Measurements from ENCODE around the gene ZNF460. TPM values are rescaled to one million over a fixed set of nuclear protein-coding genes. Genes with fewer than 3 reads are reported as not detected.

The ZNF460 gene
- total and polyA plus RNA-seq, 12 donors: 0.42 to 50.3 (median 38.0) TPM

GRCh38 chr19:57244513-57244912 is 35.8 kb upstream of the ZNF460 start:
- Histone ChIP-seq H3K4me1 (peaks cover 7 to 34% (median 22%) of the 10 kb centered on the region in 9 donors), H3K36me3 (peaks cover 0 to 75% (median 30%) of the 10 kb centered on the region in 9 donors), H3K4me3 (no peak overlapping the region), H3K27ac (no peak overlapping the region), H3K9me3 (no peaks in the 10 kb centered on the region), H3K27me3 (no peaks in the 10 kb centered on the region)
- no peak for TF ChIP-seq CTCF (IDR thresholded peaks at IDR 0.05)
- intact Hi-C loops (cut with DNase I): loop anchor here in 5 of 10 donors (5.0 kb wide), 3 partner anchors 38 to 108 kb away; partner anchors contain the start of genes ZNF460 (in 3 of the 5), ZNF264 (in 1 of the 5) and ZNF304 (in 1 of the 5)
- 77 to 83% methylated on average over 5 of the region's 5 CpGs for WGBS, 2 donors
- ATAC-seq (no peak), DNase-seq (no peak)

- intact Hi-C loops (cut with DNase I): no loop called here
- peaks cover 7 to 28% (median 19%) of the 10 kb centered on the region in 9 donors for H3K4me1 ChIP-seq
- H3K36me3 ChIP-seq: peaks cover 0 to 78% (median 30%) of the 10 kb centered on the region in 9 donors
- no peak overlapping the region for H3K27ac ChIP-seq
- no peak overlapping the region for H3K4me3 ChIP-seq
- WGBS, 2 donors: 94 to 96% methylated on average over 5 of the region's 5 CpGs
- H3K9me3 ChIP-seq: no peaks in the 10 kb centered on the region
- ATAC-seq (no peak), DNase-seq (no peak)
- H3K27me3 ChIP-seq: no peaks in the 10 kb centered on the region
- TF ChIP-seq CTCF (IDR thresholded peaks at IDR 0.05): no peak
These were observed 35.2 kb upstream of the ZNF460 start for GRCh38 chr19:57245066-57245465.

GRCh38 chr19:57245959-57246358 is 34.3 kb upstream of the ZNF460 start:
- Histone ChIP-seq H3K9me3 (no peaks in the 10 kb centered on the region), H3K27ac (no peak overlapping the region), H3K36me3 (peaks cover 0 to 87% (median 39%) of the 10 kb centered on the region in 9 donors), H3K27me3 (no peaks in the 10 kb centered on the region), H3K4me1 (peaks cover 7 to 28% (median 19%) of the 10 kb centered on the region in 9 donors), H3K4me3 (no peak overlapping the region)
- DNase-seq (no peak), ATAC-seq (no peak)
- WGBS, 2 donors: 87% methylated on average over 6 of the region's 6 CpGs
- intact Hi-C loops (cut with DNase I): no loop called here
- no peak for TF ChIP-seq CTCF (IDR thresholded peaks at IDR 0.05)

GRCh38 chr19:57248646-57249045 is 31.6 kb upstream of the ZNF460 start:
- ATAC-seq (no peak), DNase-seq (no peak)
- 81 to 87% methylated on average over 6 of the region's 6 CpGs for WGBS, 2 donors

More at GRCh38 chr19:57248646-57249045, 31.6 kb upstream of the ZNF460 start:
- no peaks in the 10 kb centered on the region for H3K9me3 ChIP-seq
- no peak overlapping the region for H3K27ac ChIP-seq
- intact Hi-C loops (cut with DNase I): no loop called here
- H3K4me3 ChIP-seq: no peak overlapping the region
- H3K4me1 ChIP-seq: peaks cover 0 to 2% (median 0%) of the 10 kb centered on the region in 9 donors
- peaks cover 0 to 100% (median 49%) of the 10 kb centered on the region in 9 donors for H3K36me3 ChIP-seq
- no peaks in the 10 kb centered on the region for H3K27me3 ChIP-seq
- TF ChIP-seq CTCF (IDR thresholded peaks at IDR 0.05): no peak
